HepG2 (cell line): ENCODE results near the gene DCAF4. TPM values are rescaled to one million over a fixed set of nuclear protein-coding genes. Genes with fewer than 3 reads are reported as not detected.

ENCODE experiments used
- ATAC-seq: fragments of 200-7000 bp; cut with Tn5 transposase; 3 replicates; pipeline ENCODE4 v1.9.1; 2020; ENCODE audit warnings: mild to moderate bottlenecking, moderate library complexity
- BruUV-seq: library from RNA; stranded (reverse); fragments of 400-500 nt; replicated peaks from 2 replicates; lab custom pipeline; 2021; lab: Mats Ljungman, UMichigan
- CTCF ChIA-PET: fragments of 300-600 bp; formaldehyde crosslinking; extraction: SDS; loops from one replicate; lab custom pipeline; 2021; ENCODE audit warnings: low total read pairs, inconsistent platforms, low intra/inter-chr PET ratio; lab: Yijun Ruan, JAX
- POLR2A ChIA-PET: fragments of 350-600 bp; sonication (Branson Sonifier 250); formaldehyde crosslinking; loops from one replicate; lab custom pipeline; 2020; ENCODE audit warnings: antibody characterized with exemption, inconsistent platforms; lab: Yijun Ruan, JAX
- DNase-seq: peaks from one replicate; pipeline ENCODE4 v3.0.0-alpha.2; 2015; ENCODE audit warnings: low spot score
- FAIRE-seq: peaks from 3 replicates; lab custom pipeline; 2011; peaks lifted over from hg19 to GRCh38; lab: Jason Lieb, UNC
- H2AFZ ChIP-seq: one replicate; pipeline ENCODE4 v1.6.1; 2011; ENCODE audit warnings: low read length, inconsistent platforms
- H3K27ac ChIP-seq: fragments of 300-600 bp; 3 replicates; pipeline ENCODE4 v1.8.0; 2011; ENCODE audit warnings: mixed run types, mild to moderate bottlenecking, mixed read lengths, low read length, inconsistent platforms; ENCODE audit not compliant: insufficient read depth; ENCODE audit errors: extremely low read length
- H3K27me3 ChIP-seq, 2 experiments: fragments of 200-600 bp in 1 of 2; 2 replicates in 1 of 2; 3 replicates in 1 of 2; pipeline versions ENCODE4 v1.6.0 to v1.8.0; 2011; ENCODE audit warnings: low read length in 2 of 2, mild to moderate bottlenecking in 2 of 2, moderate library complexity in 2 of 2, inconsistent platforms in 1 of 2; ENCODE audit not compliant: insufficient read depth in 2 of 2, control insufficient read depth in 1 of 2
- H3K36me3 ChIP-seq, 2 experiments: fragments of 200-600 bp in 1 of 2; replicated peaks in 1 of 2; 2 replicates in 1 of 2; 3 replicates in 1 of 2; pipeline versions ENCODE4 v1.5.1 to v1.8.0; 2011; ENCODE audit warnings: low read length in 2 of 2, inconsistent platforms in 1 of 2; ENCODE audit not compliant: insufficient read depth in 2 of 2, control insufficient read depth in 1 of 2
- H3K4me1 ChIP-seq: 2 replicates; pipeline ENCODE4 v1.5.1; 2012; ENCODE audit warnings: low read length, inconsistent platforms; ENCODE audit not compliant: insufficient read depth
- H3K4me2 ChIP-seq: 2 replicates; pipeline ENCODE4 v1.6.0; 2011; ENCODE audit warnings: low read depth, low read length, inconsistent platforms
- H3K4me3 ChIP-seq, 3 experiments: fragments of 200-600 bp in 1 of 3; sonication (generic), shearing (Covaris generic) in 1 of 3; replicated peaks in 1 of 3; 2 replicates each; pipeline ENCODE4 v1.5.1; 2011 to 2016; ENCODE audit warnings: low read length in 3 of 3, inconsistent platforms in 2 of 3, low read depth in 2 of 3, mild to moderate bottlenecking in 2 of 3, control low read depth in 1 of 3, mixed read lengths in 1 of 3; ENCODE audit not compliant: insufficient read depth in 1 of 3
- H3K79me2 ChIP-seq: one replicate; pipeline ENCODE4 v1.6.1; 2011; ENCODE audit warnings: low read length, inconsistent platforms; ENCODE audit not compliant: insufficient read depth
- H3K9ac ChIP-seq: 2 replicates; pipeline ENCODE4 v1.6.0; 2011; ENCODE audit warnings: mild to moderate bottlenecking, low read depth, low read length, inconsistent platforms; ENCODE audit not compliant: insufficient read depth
- H3K9me3 ChIP-seq: 2 replicates; pipeline ENCODE4 v1.5.1; 2012; ENCODE audit warnings: mild to moderate bottlenecking, low read length
- H4K20me1 ChIP-seq: 2 replicates; pipeline ENCODE4 v1.6.0; 2011; ENCODE audit warnings: inconsistent platforms, mild to moderate bottlenecking, low read length, moderate library complexity; ENCODE audit not compliant: insufficient read depth
- CEBPZ ChIP-seq: IDR thresholded peaks from 2 replicates; pipeline ENCODE4 v1.6.1; 2012; ENCODE audit warnings: low read length, improper control_type of control experiment
- CTCF ChIP-seq: sonication (generic); formaldehyde crosslinking; IDR thresholded peaks from 2 replicates; pipeline ENCODE4 v1.5.0; 2020; ENCODE audit warnings: mild to moderate bottlenecking, missing genetic modification reagents, moderate library complexity
- STAG1 ChIP-seq: sonication (generic); formaldehyde crosslinking; IDR thresholded peaks from 2 replicates; pipeline ENCODE4 v1.4.0; 2020; ENCODE audit warnings: missing genetic modification reagents
- ZMYM4 ChIP-seq: sonication (generic); formaldehyde crosslinking; IDR thresholded peaks from 2 replicates; pipeline ENCODE4 v1.8.1; 2023; ENCODE audit warnings: mild to moderate bottlenecking, missing genetic modification reagents
- ZNF513 ChIP-seq: sonication (generic); formaldehyde crosslinking; conservative IDR thresholded peaks from 2 replicates; pipeline ENCODE4 v1.5.0; 2020; ENCODE audit warnings: missing genetic modification reagents
- ZNF878 ChIP-seq: sonication (generic); formaldehyde crosslinking; IDR thresholded peaks from 2 replicates; pipeline ENCODE4 v1.8.1; 2023; ENCODE audit warnings: mild to moderate bottlenecking, missing genetic modification reagents, moderate library complexity
- WGBS: methylation state at CpG from one replicate; pipeline ENCODE4 v1.1.6; 2017; ENCODE audit warnings: low lambda C conversion rate; 5-methylcytosine and 5-hydroxymethylcytosine counted together
- in situ Hi-C: cut with HindIII; loops from 2 replicates; pipeline ENCODE4 v1.10.0; 2017; ENCODE audit warnings: low pct_unique_long_range_greater_than_20kb; ENCODE audit not compliant: extremely low pct_ligation_motif_present
- intact Hi-C: fragments of 100-400 bp; cut with micrococcal nuclease; formaldehyde crosslinking; loops from one replicate; pipeline ENCODE4 v1.10.0; 2022; ENCODE audit not compliant: unreplicated experiment
- polyA plus RNA-seq, 8 experiments: library from polyadenylated mRNA; depleted of rRNA in 3 of 8; stranded (reverse) in 7 of 8; unstranded in 1 of 8; fragments of >200 nt; fragmentation: Illumina TruSeq in 4 of 8; extraction: Trizol in 4 of 8; gene quantifications; 2 replicates each; pipeline versions ENCODE4 v1.2.1 to v1.2.3, GENCODE V29; 2011 to 2016; ENCODE audit warnings: low read depth in 4 of 8, missing spikeins in 1 of 8, mixed read lengths in 1 of 8; ENCODE audit not compliant: insufficient read depth in 1 of 8
- total RNA-seq, 5 experiments: library from RNA; depleted of rRNA; stranded (reverse); fragments of >200 nt; fragmentation: Illumina TruSeq; extraction: Trizol; gene quantifications; 2 replicates each; pipeline ENCODE4 v1.2.3, GENCODE V29; 2016; ENCODE audit warnings: low read depth in 1 of 5

Gene DCAF4
- total and polyA plus RNA-seq, 2 of the 13 experiments (the other 11 are each of a cell fraction or from before 2014, with no cell fraction given) = 18.8 to 21.1 TPM

GRCh38 chr14:72942934-72943333 is 16.7 kb downstream of the DCAF4 start:
- Histone ChIP-seq H3K79me2 (no peaks in the 10 kb centered on the region), H3K4me1 (no peaks in the 10 kb centered on the region), H3K27ac (no peak overlapping the region), H3K36me3 (peaks cover 26 to 79% of the 10 kb centered on the region in 2 experiments; a peak in 4 of 5 replicates), H3K9ac (no peak overlapping the region), H4K20me1 (peaks cover 3% of the 10 kb centered on the region; the same call in 1 of the 2 replicates), H3K4me2 (no peak overlapping the region), H3K4me3 (no peak overlapping the region), H3K9me3 (no peaks in the 10 kb centered on the region), H2AFZ (no peak overlapping the region), H3K27me3 (no peaks in the 10 kb centered on the region)
- in situ Hi-C loops = no loop called here
- ChIA-PET CTCF (no interaction called here), POLR2A (no interaction called here)
- 95% methylated on average over 13 of the region's 14 CpGs for WGBS
- BruUV-seq = no TSS peak
- intact Hi-C loops = no loop called here
- FAIRE-seq = no peak
- no peak for TF ChIP-seq ZMYM4
- TF ChIP-seq CTCF (CRISPR knock-in tag) = peak; percentile 20; the same call in 1 of the 2 replicates
- no peak for TF ChIP-seq CEBPZ
- TF ChIP-seq STAG1 (CRISPR knock-in tag) = peak; percentile 31
- TF ChIP-seq ZNF513 (CRISPR knock-in tag) = no peak
- TF ChIP-seq ZNF878 (CRISPR knock-in tag) = no peak
- no peak for DNase-seq
- no peak for ATAC-seq
